HepG2 (cell line): ENCODE data around the gene ZNF74.

ENCODE experiments used
- BHLHE40 ChIP-seq: IDR thresholded peaks from 2 replicates; pipeline ENCODE4 v1.6.1; 2011; ENCODE audit warnings: low read length, improper control_type of control experiment
- CREB3 ChIP-seq: sonication (generic); formaldehyde crosslinking; IDR thresholded peaks from 2 replicates; pipeline ENCODE4 v1.5.0; 2020; ENCODE audit warnings: missing genetic modification reagents
- HNF4G ChIP-seq, 2 experiments: sonication (generic) in 1 of 2; formaldehyde crosslinking in 1 of 2; IDR thresholded peaks; 2 replicates each; pipeline versions ENCODE4 v1.4.0 to v1.6.1; 2011 to 2020; ENCODE audit warnings: borderline replicate concordance in 2 of 2, low read depth in 2 of 2, mild to moderate bottlenecking in 2 of 2, low read length in 1 of 2, missing genetic modification reagents in 1 of 2, moderate library complexity in 1 of 2
- IRF1 ChIP-seq: sonication (generic); formaldehyde crosslinking; IDR thresholded peaks from 2 replicates; pipeline ENCODE4 v1.4.0; 2020; ENCODE audit warnings: low read depth, mild to moderate bottlenecking, missing genetic modification reagents
- PATZ1 ChIP-seq: sonication (generic); formaldehyde crosslinking; IDR thresholded peaks from 2 replicates; pipeline ENCODE4 v1.4.0; 2020; ENCODE audit warnings: missing genetic modification reagents
- POLR2A ChIP-seq, 2 experiments: IDR thresholded peaks; 2 replicates each; pipeline ENCODE4 v1.6.1; 2011; ENCODE audit warnings: low read depth in 2 of 2, low read length in 2 of 2, mild to moderate bottlenecking in 1 of 2, moderate library complexity in 1 of 2; ENCODE audit not compliant: insufficient read depth in 1 of 2
- SMAD1 ChIP-seq: sonication (generic); formaldehyde crosslinking; IDR thresholded peaks from 2 replicates; pipeline ENCODE4 v1.4.0; 2020; ENCODE audit warnings: missing genetic modification reagents, low read depth, mild to moderate bottlenecking, borderline replicate concordance
- TF ChIP-seq, protein P1 (sequence below): sonication (generic); formaldehyde crosslinking; IDR thresholded peaks from 2 replicates; pipeline ENCODE4 v1.4.0; 2020; ENCODE audit warnings: missing genetic modification reagents, borderline replicate concordance
- TF ChIP-seq, protein P2 (sequence below): sonication (generic); formaldehyde crosslinking; IDR thresholded peaks from 2 replicates; pipeline ENCODE4 v1.4.0; 2020; ENCODE audit warnings: missing genetic modification reagents

DNA sequence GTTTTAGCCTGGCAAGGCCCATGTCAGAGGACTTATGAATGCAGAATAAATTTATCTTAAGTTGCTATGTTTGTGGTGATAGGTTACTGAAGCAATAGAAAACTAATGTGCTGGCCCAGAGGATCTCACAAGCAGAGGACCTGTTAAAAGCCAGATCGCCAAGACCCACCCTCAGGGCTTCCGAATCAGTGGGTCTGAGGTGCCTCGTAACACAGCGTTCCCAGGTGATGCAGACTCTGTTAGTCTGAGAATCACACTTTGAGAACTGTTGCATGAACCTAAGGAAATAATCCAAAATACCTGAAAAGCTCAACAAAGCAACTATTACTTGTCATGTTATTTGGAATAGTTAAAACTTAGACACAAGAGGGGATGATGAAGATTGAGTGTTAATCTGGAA, 50.4 kb downstream of the ZNF74 start:
- TF ChIP-seq, protein P1, sequence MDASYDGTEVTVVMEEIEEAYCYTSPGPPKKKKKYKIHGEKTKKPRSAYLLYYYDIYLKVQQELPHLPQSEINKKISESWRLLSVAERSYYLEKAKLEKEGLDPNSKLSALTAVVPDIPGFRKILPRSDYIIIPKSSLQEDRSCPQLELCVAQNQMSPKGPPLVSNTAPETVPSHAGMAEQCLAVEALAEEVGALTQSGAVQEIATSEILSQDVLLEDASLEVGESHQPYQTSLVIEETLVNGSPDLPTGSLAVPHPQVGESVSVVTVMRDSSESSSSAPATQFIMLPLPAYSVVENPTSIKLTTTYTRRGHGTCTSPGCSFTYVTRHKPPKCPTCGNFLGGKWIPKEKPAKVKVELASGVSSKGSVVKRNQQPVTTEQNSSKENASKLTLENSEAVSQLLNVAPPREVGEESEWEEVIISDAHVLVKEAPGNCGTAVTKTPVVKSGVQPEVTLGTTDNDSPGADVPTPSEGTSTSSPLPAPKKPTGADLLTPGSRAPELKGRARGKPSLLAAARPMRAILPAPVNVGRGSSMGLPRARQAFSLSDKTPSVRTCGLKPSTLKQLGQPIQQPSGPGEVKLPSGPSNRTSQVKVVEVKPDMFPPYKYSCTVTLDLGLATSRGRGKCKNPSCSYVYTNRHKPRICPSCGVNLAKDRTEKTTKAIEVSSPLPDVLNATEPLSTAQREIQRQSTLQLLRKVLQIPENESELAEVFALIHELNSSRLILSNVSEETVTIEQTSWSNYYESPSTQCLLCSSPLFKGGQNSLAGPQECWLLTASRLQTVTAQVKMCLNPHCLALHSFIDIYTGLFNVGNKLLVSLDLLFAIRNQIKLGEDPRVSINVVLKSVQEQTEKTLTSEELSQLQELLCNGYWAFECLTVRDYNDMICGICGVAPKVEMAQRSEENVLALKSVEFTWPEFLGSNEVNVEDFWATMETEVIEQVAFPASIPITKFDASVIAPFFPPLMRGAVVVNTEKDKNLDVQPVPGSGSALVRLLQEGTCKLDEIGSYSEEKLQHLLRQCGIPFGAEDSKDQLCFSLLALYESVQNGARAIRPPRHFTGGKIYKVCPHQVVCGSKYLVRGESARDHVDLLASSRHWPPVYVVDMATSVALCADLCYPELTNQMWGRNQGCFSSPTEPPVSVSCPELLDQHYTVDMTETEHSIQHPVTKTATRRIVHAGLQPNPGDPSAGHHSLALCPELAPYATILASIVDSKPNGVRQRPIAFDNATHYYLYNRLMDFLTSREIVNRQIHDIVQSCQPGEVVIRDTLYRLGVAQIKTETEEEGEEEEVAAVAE (CRISPR knock-in tag), result no peak
- TF ChIP-seq HNF4G (IDR thresholded peaks at IDR 0.05; ENCODE audit: borderline replicate concordance, low read depth, low read length), result no peak
- TF ChIP-seq HNF4G (CRISPR knock-in tag; IDR thresholded peaks at IDR 0.05; ENCODE audit: borderline replicate concordance, low read depth), result no peak
- TF ChIP-seq, protein P2, sequence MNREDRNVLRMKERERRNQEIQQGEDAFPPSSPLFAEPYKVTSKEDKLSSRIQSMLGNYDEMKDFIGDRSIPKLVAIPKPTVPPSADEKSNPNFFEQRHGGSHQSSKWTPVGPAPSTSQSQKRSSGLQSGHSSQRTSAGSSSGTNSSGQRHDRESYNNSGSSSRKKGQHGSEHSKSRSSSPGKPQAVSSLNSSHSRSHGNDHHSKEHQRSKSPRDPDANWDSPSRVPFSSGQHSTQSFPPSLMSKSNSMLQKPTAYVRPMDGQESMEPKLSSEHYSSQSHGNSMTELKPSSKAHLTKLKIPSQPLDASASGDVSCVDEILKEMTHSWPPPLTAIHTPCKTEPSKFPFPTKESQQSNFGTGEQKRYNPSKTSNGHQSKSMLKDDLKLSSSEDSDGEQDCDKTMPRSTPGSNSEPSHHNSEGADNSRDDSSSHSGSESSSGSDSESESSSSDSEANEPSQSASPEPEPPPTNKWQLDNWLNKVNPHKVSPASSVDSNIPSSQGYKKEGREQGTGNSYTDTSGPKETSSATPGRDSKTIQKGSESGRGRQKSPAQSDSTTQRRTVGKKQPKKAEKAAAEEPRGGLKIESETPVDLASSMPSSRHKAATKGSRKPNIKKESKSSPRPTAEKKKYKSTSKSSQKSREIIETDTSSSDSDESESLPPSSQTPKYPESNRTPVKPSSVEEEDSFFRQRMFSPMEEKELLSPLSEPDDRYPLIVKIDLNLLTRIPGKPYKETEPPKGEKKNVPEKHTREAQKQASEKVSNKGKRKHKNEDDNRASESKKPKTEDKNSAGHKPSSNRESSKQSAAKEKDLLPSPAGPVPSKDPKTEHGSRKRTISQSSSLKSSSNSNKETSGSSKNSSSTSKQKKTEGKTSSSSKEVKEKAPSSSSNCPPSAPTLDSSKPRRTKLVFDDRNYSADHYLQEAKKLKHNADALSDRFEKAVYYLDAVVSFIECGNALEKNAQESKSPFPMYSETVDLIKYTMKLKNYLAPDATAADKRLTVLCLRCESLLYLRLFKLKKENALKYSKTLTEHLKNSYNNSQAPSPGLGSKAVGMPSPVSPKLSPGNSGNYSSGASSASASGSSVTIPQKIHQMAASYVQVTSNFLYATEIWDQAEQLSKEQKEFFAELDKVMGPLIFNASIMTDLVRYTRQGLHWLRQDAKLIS (CRISPR knock-in tag), result no peak
- no peak for TF ChIP-seq BHLHE40
- no peak for TF ChIP-seq PATZ1 (CRISPR knock-in tag)
- TF ChIP-seq IRF1 (CRISPR knock-in tag), result no peak
- no peak for TF ChIP-seq POLR2A (IDR thresholded peaks at IDR 0.05; ENCODE audit: insufficient read depth in 1 of 2, low read depth in 2 of 2, low read length in 2 of 2)
- no peak for TF ChIP-seq SMAD1
- no peak for TF ChIP-seq CREB3 (CRISPR knock-in tag)
